Measurements from ENCODE around the gene CDH26.

DNA sequence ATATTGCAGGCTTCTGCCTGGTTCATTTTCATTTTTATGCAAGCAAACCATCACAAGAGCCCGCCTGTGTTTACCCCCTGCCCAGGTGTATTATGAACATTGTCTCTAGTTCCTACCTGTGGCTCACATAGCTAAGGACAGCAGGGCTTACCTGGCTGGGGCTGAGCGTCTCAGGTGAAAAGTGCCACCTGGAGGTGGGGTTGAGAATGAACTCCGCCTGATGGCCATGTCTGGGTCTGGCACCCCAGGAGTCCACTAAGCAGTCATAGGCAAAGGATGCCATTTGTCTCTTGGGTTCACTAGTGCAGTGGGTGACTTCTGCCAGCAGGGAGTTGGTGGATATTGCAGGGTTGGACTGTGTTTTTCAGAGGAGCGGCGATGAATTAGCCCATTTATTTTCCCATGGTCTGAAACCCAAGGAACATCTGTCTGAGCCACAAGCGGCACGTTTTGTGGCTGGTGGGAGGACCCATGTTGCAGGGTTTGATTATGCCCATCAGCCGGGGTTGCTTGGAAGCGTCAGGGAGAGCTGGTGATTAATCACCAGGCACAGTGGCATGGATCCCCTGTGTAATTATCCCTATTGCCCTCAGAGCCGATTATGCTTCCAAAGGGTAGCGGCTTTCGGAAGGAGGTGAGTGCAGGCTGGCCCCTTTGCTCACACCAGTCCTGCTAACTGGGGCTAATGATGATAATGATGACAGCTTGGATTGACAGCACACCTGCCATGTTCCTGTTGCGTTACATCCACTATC is 92.1 kb downstream of the CDH26 start:
- no peak for TF ChIP-seq GATA3 (IDR thresholded peaks at IDR 0.05; ENCODE audit: low read depth, low read length)
- no peak for TF ChIP-seq GATA2 (IDR thresholded peaks at IDR 0.05; ENCODE audit: low read depth, low read length)

Data from SH-SY5Y (cell line).